Transverse colon (tissue), 4 donors: Measurements from ENCODE around the gene RNASE1.

Experiments
- EP300 ChIP-seq: sonication (generic); formaldehyde crosslinking; IDR thresholded peaks from one replicate; pipeline ENCODE4 v1.6.1; 2017; ENCODE audit warnings: antibody characterized with exemption, low read depth
- POLR2A ChIP-seq: fragments of 450-650 bp; IDR thresholded peaks from one replicate; pipeline ENCODE4 v1.6.1; 2016; ENCODE audit warnings: antibody characterized with exemption, mild to moderate bottlenecking, moderate library complexity
- POLR2AphosphoS5 ChIP-seq, 3 donors: sonication (generic); formaldehyde crosslinking; IDR thresholded peaks; one replicate each; pipeline ENCODE4 v1.6.1; 2016; ENCODE audit warnings: antibody characterized with exemption in 3 of 3
- TF ChIP-seq, protein P1 (sequence below), 5 experiments: fragments of 200-600 bp in 3 of 5; fragments of 450-650 bp in 2 of 5; sonication (generic) in 3 of 5; IDR thresholded peaks; 1 replicate in 2 of 5; 2 replicates in 3 of 5; pipeline ENCODE4 v1.5.1; 2016 to 2017; ENCODE audit warnings: antibody characterized with exemption in 5 of 5, inconsistent platforms in 3 of 5, mild to moderate bottlenecking in 2 of 5, moderate library complexity in 1 of 5

DNA sequence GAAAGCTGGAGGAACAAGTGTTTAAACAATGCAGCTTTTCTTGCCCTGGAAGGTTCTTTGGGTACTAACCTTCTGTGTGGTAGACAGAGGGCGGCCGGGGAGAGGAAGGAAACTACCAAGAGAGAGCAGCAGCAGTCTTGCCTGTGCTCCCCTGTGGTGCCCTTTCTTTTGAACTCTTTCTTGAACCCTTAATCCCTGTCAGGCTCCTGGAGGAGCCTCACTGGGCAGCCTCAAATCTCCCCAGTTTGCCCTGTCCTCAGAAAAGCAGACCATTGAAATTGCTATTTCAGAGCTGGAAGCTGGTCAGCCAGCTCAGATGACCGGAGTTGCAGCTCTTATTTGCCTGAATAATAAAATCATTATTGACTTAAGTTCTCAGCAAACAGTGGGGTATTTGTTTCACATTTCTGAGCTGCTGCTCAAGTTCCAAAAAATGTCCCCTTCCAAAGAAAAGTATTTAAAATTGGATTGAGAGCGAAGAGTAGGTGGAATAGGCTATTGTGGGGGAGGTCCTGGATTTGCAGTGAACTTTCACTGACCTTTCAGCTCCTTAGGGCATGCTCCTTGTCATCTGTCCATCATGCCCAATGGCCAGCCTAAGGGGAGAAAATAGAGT is 46.4 kb upstream of the RNASE1 start:
- TF ChIP-seq, protein P1, sequence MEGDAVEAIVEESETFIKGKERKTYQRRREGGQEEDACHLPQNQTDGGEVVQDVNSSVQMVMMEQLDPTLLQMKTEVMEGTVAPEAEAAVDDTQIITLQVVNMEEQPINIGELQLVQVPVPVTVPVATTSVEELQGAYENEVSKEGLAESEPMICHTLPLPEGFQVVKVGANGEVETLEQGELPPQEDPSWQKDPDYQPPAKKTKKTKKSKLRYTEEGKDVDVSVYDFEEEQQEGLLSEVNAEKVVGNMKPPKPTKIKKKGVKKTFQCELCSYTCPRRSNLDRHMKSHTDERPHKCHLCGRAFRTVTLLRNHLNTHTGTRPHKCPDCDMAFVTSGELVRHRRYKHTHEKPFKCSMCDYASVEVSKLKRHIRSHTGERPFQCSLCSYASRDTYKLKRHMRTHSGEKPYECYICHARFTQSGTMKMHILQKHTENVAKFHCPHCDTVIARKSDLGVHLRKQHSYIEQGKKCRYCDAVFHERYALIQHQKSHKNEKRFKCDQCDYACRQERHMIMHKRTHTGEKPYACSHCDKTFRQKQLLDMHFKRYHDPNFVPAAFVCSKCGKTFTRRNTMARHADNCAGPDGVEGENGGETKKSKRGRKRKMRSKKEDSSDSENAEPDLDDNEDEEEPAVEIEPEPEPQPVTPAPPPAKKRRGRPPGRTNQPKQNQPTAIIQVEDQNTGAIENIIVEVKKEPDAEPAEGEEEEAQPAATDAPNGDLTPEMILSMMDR (IDR thresholded peaks at IDR 0.05) = no peak
- TF ChIP-seq POLR2A = no peak
- TF ChIP-seq POLR2AphosphoS5 (IDR thresholded peaks at IDR 0.05) = no peak
- no peak for TF ChIP-seq EP300
